ENCODE data around the gene AP3S2.

Gene AP3S2

GRCh38 chr15:89814112-89814742 is 79.6 kb downstream of the AP3S2 start:
- no peak for DNase-seq

GRCh38 chr15:89813381-89814111 is 80.2 kb downstream of the AP3S2 start:
- no peak for DNase-seq

GRCh38 chr15:89812847-89813320 is 80.9 kb downstream of the AP3S2 start:
- no peak for DNase-seq

GRCh38 chr15:89812011-89812846 is 81.6 kb downstream of the AP3S2 start:
- DNase-seq = no peak

- no peak for DNase-seq
These were observed 83.0 kb downstream of the AP3S2 start for GRCh38 chr15:89810837-89811236.

GRCh38 chr15:89809787-89810148 is 84.0 kb downstream of the AP3S2 start:
- DNase-seq = no peak

GRCh38 chr15:89809093-89809786 is 84.6 kb downstream of the AP3S2 start:
- DNase-seq = no peak

- DNase-seq = no peak
These were observed 85.5 kb downstream of the AP3S2 start for GRCh38 chr15:89808160-89808870.

- DNase-seq = no peak
These were observed 86.1 kb downstream of the AP3S2 start for GRCh38 chr15:89807689-89808088.

- DNase-seq = no peak
These were observed 86.9 kb downstream of the AP3S2 start for GRCh38 chr15:89806559-89807550.

- no peak for DNase-seq
These were observed 87.6 kb downstream of the AP3S2 start for GRCh38 chr15:89806210-89806558.

GRCh38 chr15:89805241-89806209 is 88.3 kb downstream of the AP3S2 start:
- DNase-seq = no peak

GRCh38 chr15:89803941-89804800 is 89.6 kb downstream of the AP3S2 start:
- DNase-seq = no peak

- no peak for DNase-seq
These were observed 90.6 kb downstream of the AP3S2 start for GRCh38 chr15:89802986-89803824.

GRCh38 chr15:89802231-89802928 is 91.4 kb downstream of the AP3S2 start:
- no peak for DNase-seq

- no peak for DNase-seq
These were observed 92.2 kb downstream of the AP3S2 start for GRCh38 chr15:89801471-89802195.

All from NCI-H1417 (cell line).